K562 (cell line): ENCODE data around the gene TIMM44. TPM values are rescaled to one million over a fixed set of nuclear protein-coding genes. Genes with fewer than 3 reads are reported as not detected.

ENCODE experiments used
- ATF7 ChIP-seq: fragments of 450-650 bp; IDR thresholded peaks from 2 replicates; pipeline ENCODE4 v1.7.1; 2014; ENCODE audit warnings: mild to moderate bottlenecking, moderate library complexity
- CEBPB ChIP-seq: fragments of 450-650 bp; IDR thresholded peaks from 2 replicates; pipeline ENCODE4 v1.6.1; 2016; ENCODE audit warnings: missing genetic modification characterization, missing compliant biosample characterization
- E4F1 ChIP-seq: fragments of 250-450 bp; sonication (Bioruptor Pico); IDR thresholded peaks from 2 replicates; pipeline ENCODE4 v1.5.0; 2021; ENCODE audit warnings: mild to moderate bottlenecking, borderline replicate concordance
- RREB1 ChIP-seq: fragments of 250-450 bp; sonication (Bioruptor Pico); IDR thresholded peaks from 2 replicates; pipeline ENCODE4 v1.4.0; 2020
- SMAD1 ChIP-seq: fragments of 150-350 bp; IDR thresholded peaks from 2 replicates; pipeline ENCODE4 v1.6.1; 2014; ENCODE audit warnings: low read length, low read depth; ENCODE audit not compliant: partially characterized antibody
- ZSCAN29 ChIP-seq: fragments of 450-650 bp; IDR thresholded peaks from 2 replicates; pipeline ENCODE4 v1.6.1; 2017
- polyA plus RNA-seq, 8 experiments: library from polyadenylated mRNA; depleted of rRNA in 4 of 8; stranded (reverse) in 5 of 8; unstranded in 3 of 8; fragments of >200 nt; fragmentation: Nextera tagmentation in 2 of 8; fragmentation: Illumina TruSeq in 1 of 8; extraction: Ambion mirVana in 2 of 8; extraction: Trizol in 1 of 8; gene quantifications; 2 replicates each; pipeline versions ENCODE4 v1.2.1 to v1.2.3, GENCODE V29; 2011 to 2014; ENCODE audit warnings: inconsistent platforms in 1 of 8, missing spikeins in 1 of 8
- total RNA-seq, 7 experiments: library from RNA; depleted of rRNA in 6 of 7; stranded (reverse); fragments of >200 nt in 6 of 7; fragmentation: Illumina TruSeq in 2 of 7; extraction: Trizol in 2 of 7; gene quantifications; 2 replicates each; pipeline versions ENCODE4 v1.2.1 to v1.2.3, GENCODE V29; 2011 to 2021; ENCODE audit warnings: low replicate concordance in 1 of 7
- TF ChIP-seq, protein P1 (sequence below), 2 experiments: fragments of 450-650 bp in 1 of 2; sonication (generic) in 1 of 2; formaldehyde crosslinking in 1 of 2; IDR thresholded peaks; 2 replicates each; pipeline versions ENCODE4 v1.7.1 to v1.9.0; 2016 to 2022; ENCODE audit warnings: inconsistent platforms in 1 of 2, mild to moderate bottlenecking in 1 of 2, missing genetic modification reagents in 1 of 2

TIMM44 gene
- total and polyA plus RNA-seq, 9 of the 15 experiments (the other 6 are each of a cell fraction or from before 2014, with no cell fraction given): 10.3 to 231 (median 89.3) TPM

DNA sequence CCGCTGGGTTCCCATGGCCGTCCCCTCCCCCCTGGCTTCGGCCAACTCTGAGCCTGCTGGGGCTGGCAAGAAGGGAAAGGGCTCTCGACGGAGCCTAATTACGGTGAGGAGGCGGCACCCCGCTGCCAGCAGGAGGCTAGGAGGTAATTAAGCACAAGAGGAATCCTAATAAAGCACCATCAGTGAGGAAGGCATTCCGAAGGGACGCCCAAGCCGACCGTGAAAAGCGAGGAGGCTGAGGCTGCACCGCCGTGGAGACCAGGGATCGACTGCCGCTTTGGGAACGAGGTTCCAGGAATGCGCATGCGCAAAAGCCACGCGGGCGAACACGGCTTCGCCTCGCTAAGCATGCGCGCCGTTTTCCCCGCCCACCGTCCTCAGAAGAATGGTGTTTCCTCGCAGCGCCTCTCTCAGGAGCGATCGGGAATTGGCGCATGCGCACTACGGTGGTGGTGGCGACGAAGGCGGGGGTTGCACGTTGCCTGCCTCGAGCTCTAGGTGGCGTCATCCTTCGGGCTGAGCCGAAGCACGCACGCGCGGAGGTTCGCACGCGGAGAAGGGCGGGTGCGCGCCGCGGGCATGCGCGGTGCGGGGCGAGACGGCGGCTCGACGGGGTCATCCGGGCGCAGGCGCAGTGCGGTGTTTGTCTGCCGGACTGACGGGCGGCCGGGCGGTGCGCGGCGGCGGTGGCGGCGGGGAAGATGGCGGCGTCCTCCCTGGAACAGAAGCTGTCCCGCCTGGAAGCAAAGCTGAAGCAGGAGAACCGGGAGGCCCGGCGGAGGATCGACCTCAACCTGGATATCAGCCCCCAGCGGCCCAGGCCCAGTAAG, 40.0 kb downstream of the TIMM44 start, which contains the start of gene MAP2K7 (continued):
- TF ChIP-seq, protein P1, sequence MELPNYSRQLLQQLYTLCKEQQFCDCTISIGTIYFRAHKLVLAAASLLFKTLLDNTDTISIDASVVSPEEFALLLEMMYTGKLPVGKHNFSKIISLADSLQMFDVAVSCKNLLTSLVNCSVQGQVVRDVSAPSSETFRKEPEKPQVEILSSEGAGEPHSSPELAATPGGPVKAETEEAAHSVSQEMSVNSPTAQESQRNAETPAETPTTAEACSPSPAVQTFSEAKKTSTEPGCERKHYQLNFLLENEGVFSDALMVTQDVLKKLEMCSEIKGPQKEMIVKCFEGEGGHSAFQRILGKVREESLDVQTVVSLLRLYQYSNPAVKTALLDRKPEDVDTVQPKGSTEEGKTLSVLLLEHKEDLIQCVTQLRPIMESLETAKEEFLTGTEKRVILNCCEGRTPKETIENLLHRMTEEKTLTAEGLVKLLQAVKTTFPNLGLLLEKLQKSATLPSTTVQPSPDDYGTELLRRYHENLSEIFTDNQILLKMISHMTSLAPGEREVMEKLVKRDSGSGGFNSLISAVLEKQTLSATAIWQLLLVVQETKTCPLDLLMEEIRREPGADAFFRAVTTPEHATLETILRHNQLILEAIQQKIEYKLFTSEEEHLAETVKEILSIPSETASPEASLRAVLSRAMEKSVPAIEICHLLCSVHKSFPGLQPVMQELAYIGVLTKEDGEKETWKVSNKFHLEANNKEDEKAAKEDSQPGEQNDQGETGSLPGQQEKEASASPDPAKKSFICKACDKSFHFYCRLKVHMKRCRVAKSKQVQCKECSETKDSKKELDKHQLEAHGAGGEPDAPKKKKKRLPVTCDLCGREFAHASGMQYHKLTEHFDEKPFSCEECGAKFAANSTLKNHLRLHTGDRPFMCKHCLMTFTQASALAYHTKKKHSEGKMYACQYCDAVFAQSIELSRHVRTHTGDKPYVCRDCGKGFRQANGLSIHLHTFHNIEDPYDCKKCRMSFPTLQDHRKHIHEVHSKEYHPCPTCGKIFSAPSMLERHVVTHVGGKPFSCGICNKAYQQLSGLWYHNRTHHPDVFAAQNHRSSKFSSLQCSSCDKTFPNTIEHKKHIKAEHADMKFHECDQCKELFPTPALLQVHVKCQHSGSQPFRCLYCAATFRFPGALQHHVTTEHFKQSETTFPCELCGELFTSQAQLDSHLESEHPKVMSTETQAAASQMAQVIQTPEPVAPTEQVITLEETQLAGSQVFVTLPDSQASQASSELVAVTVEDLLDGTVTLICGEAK (IDR thresholded peaks at IDR 0.05): 0 out of 2 replicates have a peak, but pooled peaks have one; percentile 33
- TF ChIP-seq, protein P1 (CRISPR knock-in tag; IDR thresholded peaks at IDR 0.05): no peak
- TF ChIP-seq SMAD1: no peak
- TF ChIP-seq CEBPB (tag): no peak
- TF ChIP-seq E4F1 (CRISPR knock-in tag): no peak
- TF ChIP-seq ATF7: peak; percentile 97
- TF ChIP-seq ZSCAN29: no peak
- TF ChIP-seq RREB1 (CRISPR knock-in tag): no peak
